Fibroblast of lung (primary cell): ENCODE measurements around the gene TEX38.
"Not testable (repeated sequence)": the region's sequence is repeated elsewhere in the genome, so short reads cannot be mapped to it uniquely, and the experiment has no call there.

Experiments
- CTCF ChIP-seq, 2 donors: IDR thresholded peaks in 1 of 2; conservative IDR thresholded peaks in 1 of 2; 1 replicate in 1 of 2; 2 replicates in 1 of 2; pipeline ENCODE4 v1.5.1; 2011 to 2012; ENCODE audit warnings: low read length in 2 of 2, control low read depth in 1 of 2, inconsistent platforms in 1 of 2, low read depth in 1 of 2, mild to moderate bottlenecking in 1 of 2
- EZH2 ChIP-seq: IDR thresholded peaks from 2 replicates; pipeline ENCODE4 v1.5.1; 2012; ENCODE audit warnings: low read length, control low read depth, mild to moderate bottlenecking; ENCODE audit errors: missing control alignments

GRCh38 chr1:46651152-46651551 lies 20.5 kb upstream of the TEX38 start:
- not testable (repeated sequence) for TF ChIP-seq EZH2; CTCF (conservative IDR thresholded peaks at IDR 0.05 in 1 of 2, IDR thresholded peaks at IDR 0.05 in 1 of 2; ENCODE audit: low read depth in 1 of 2, low read length in 2 of 2)
